ENCODE measurements around the gene CIZ1. TPM values are rescaled to one million over a fixed set of nuclear protein-coding genes. Genes with fewer than 3 reads are reported as not detected.
"Not testable (repeated sequence)": the region's sequence is repeated elsewhere in the genome, so short reads cannot be mapped to it uniquely, and the experiment has no call there.

The CIZ1 gene
- total RNA-seq, 1 experiment from 2014 or later: 104 TPM

DNA sequence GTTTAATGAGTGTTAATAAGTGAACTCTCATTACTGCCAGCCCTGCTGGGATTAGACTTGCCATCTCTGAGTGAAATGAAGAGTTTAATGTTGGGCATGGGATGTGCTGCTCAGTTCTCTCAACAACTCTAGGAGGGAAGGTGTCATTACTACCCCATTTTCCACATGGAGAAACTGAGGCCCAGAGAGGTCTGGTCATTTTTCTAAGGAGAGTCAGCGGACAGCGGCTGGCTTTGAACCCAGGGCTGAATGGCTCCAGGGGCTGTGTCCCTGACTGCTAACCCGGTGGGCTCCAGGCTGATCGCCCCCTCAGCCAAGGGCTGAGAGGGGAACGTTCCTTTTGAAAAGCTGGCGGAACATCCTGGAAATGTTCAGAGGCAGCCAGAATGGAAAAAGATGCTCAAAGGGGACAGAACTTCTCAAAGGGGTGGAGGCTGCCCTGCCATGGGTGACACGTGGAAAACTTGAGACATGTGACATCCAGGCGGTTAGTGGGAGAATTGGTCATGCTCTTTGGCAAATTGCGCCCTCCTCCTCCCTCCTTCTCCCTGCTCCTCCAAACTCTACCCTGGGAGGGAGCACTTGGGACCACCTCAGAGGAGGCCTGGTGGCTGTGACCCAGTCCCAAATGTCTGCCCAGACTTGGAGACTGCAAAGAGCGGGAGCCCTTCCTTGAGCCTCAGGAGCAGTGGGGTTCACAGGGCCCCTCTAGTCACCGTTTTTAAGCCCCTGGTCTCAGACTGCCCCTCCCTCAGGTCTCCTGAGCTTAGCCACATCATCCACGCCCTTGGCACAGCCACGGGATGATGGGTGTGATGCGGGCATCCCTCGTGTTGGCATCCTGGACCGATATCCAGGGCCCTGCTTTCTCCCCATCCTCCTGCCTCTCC lies 40.5 kb upstream of the CIZ1 start:
- Mint-ChIP-seq H3K27ac (no peak overlapping the region), H3K27me3 (ENCODE audit: low read depth) (no peaks in the 10 kb centered on the region), H3K36me3 (ENCODE audit: insufficient read depth in 1 of 3, low read depth in 3 of 3) (peaks cover 3 to 19% (median 7%) of the 10 kb centered on the region in 3 experiments; a peak in 6 of 7 replicates), H3K9me3 (no peaks in the 10 kb centered on the region), H3K4me3 (no peak overlapping the region), H3K4me1 (no peaks in the 10 kb centered on the region)
- no peak for DNase-seq
- Histone ChIP-seq H3K14ac (ENCODE audit: insufficient read depth, low read length) (no peak overlapping the region), H3K23me2 (ENCODE audit: insufficient read length, low read depth, low read length, poor library complexity, severe bottlenecking) (no peaks in the 10 kb centered on the region), H3K4ac (ENCODE audit: low read depth, low read length) (no peak overlapping the region), H4K20me1 (ENCODE audit: control insufficient read depth, insufficient read depth, insufficient read length) (no peaks in the 10 kb centered on the region), H2BK15ac (ENCODE audit: low read depth, low read length) (no peak overlapping the region), H2AFZ (ENCODE audit: low read length) (no peak overlapping the region), H2BK5ac (ENCODE audit: insufficient read length, low read length) (no peak overlapping the region), H3K18ac (ENCODE audit: insufficient read length, low read depth, low read length) (no peak overlapping the region), H4K5ac (ENCODE audit: insufficient read length, low read depth, low read length) (no peak overlapping the region), H2BK120ac (ENCODE audit: low read depth, low read length, poor library complexity, severe bottlenecking) (no peak overlapping the region), H2BK20ac (ENCODE audit: low read depth, low read length, poor library complexity, severe bottlenecking) (no peak overlapping the region), H3K23ac (ENCODE audit: insufficient read length, low read depth, low read length) (no peak overlapping the region), H3K27me3 (ENCODE audit: insufficient read depth, low read length) (no peaks in the 10 kb centered on the region), H2AK5ac (ENCODE audit: insufficient read length, low read length) (no peak overlapping the region), H3K9me3 (ENCODE audit: control insufficient read depth, low read depth, low read length) (no peaks in the 10 kb centered on the region), H3K27ac (ENCODE audit: insufficient read length, low read depth, low read length) (no peak overlapping the region), H3K4me1 (ENCODE audit: insufficient read depth, low read length) (no peaks in the 10 kb centered on the region), H2BK12ac (ENCODE audit: insufficient read length, low read depth, low read length) (no peak overlapping the region), H4K91ac (ENCODE audit: insufficient read length, low read depth, low read length) (no peak overlapping the region), H3K56ac (ENCODE audit: insufficient read length, low read depth, low read length) (no peak overlapping the region), H3K79me2 (ENCODE audit: insufficient read depth, low read length) (no peaks in the 10 kb centered on the region), H4K8ac (replicated peaks; ENCODE audit: insufficient read length, low read depth, low read length) (no peak overlapping the region), H3K79me1 (ENCODE audit: insufficient read depth, low read depth, low read length, poor library complexity, severe bottlenecking) (no peaks in the 10 kb centered on the region), H3T11ph (ENCODE audit: low read length) (no peak overlapping the region), H3K4me2 (ENCODE audit: insufficient read depth, insufficient read length, low read length) (no peak overlapping the region), H3K9ac (ENCODE audit: extremely low read depth, insufficient read length, low read length) (no peak overlapping the region)
- WGBS (ENCODE audit: extremely low coverage, insufficient read length, low lambda C conversion rate): no CpG with 5 or more reads among the region's 16 CpGs
- TF ChIP-seq CTCF (conservative IDR thresholded peaks at IDR 0.05): no peak

- not testable (repeated sequence) for H3K9ac ChIP-seq (ENCODE audit: extremely low read depth, insufficient read length, low read length); H4K20me1 ChIP-seq (ENCODE audit: control insufficient read depth, insufficient read depth, insufficient read length); H2BK15ac ChIP-seq (ENCODE audit: low read depth, low read length); H4K91ac ChIP-seq (ENCODE audit: insufficient read length, low read depth, low read length); H3K23me2 ChIP-seq (ENCODE audit: insufficient read length, low read depth, low read length, poor library complexity, severe bottlenecking); H2AK5ac ChIP-seq (ENCODE audit: insufficient read length, low read length); H4K8ac ChIP-seq (replicated peaks; ENCODE audit: insufficient read length, low read depth, low read length); H3K4me2 ChIP-seq (ENCODE audit: insufficient read depth, insufficient read length, low read length); H3K27me3 ChIP-seq (ENCODE audit: insufficient read depth, low read length); H3K4me1 ChIP-seq (ENCODE audit: insufficient read depth, low read length); H4K5ac ChIP-seq (ENCODE audit: insufficient read length, low read depth, low read length); H3K79me2 ChIP-seq (ENCODE audit: insufficient read depth, low read length); H3K4me3 Mint-ChIP-seq; DNase-seq; H3K23ac ChIP-seq (ENCODE audit: insufficient read length, low read depth, low read length); H3K27ac ChIP-seq (ENCODE audit: insufficient read length, low read depth, low read length); H2AFZ ChIP-seq (ENCODE audit: low read length); H3K4ac ChIP-seq (ENCODE audit: low read depth, low read length); H3K18ac ChIP-seq (ENCODE audit: insufficient read length, low read depth, low read length); H3K56ac ChIP-seq (ENCODE audit: insufficient read length, low read depth, low read length); H2BK12ac ChIP-seq (ENCODE audit: insufficient read length, low read depth, low read length); H2BK20ac ChIP-seq (ENCODE audit: low read depth, low read length, poor library complexity, severe bottlenecking); H3K27ac Mint-ChIP-seq; H3T11ph ChIP-seq (ENCODE audit: low read length); H3K27me3 Mint-ChIP-seq (ENCODE audit: low read depth); H3K4me1 Mint-ChIP-seq; H3K9me3 ChIP-seq (ENCODE audit: control insufficient read depth, low read depth, low read length); H3K14ac ChIP-seq (ENCODE audit: insufficient read depth, low read length); H3K79me1 ChIP-seq (ENCODE audit: insufficient read depth, low read depth, low read length, poor library complexity, severe bottlenecking); H3K9me3 Mint-ChIP-seq; H2BK120ac ChIP-seq (ENCODE audit: low read depth, low read length, poor library complexity, severe bottlenecking); H2BK5ac ChIP-seq (ENCODE audit: insufficient read length, low read length)
- peaks cover 2 to 17% (median 3%) of the 10 kb centered on the region in 3 experiments; a peak in 6 of 7 replicates for H3K36me3 Mint-ChIP-seq (ENCODE audit: insufficient read depth in 1 of 3, low read depth in 3 of 3)
- no CpG with 5 or more reads among the region's 7 CpGs for WGBS (ENCODE audit: extremely low coverage, insufficient read length, low lambda C conversion rate)
Observed at GRCh38 chr9:128230897-128231296, 39.5 kb upstream of the CIZ1 start.

All from H9 (cell line).